Naive thymus-derived CD4-positive, alpha-beta T cell (primary cell): Measurements from ENCODE around the gene ZNF8. TPM values are rescaled to one million over a fixed set of nuclear protein-coding genes. Genes with fewer than 3 reads are reported as not detected.

Source experiments
- ATAC-seq: fragments of 150-1000 bp; cut with Tn5 transposase; 2 replicates; pipeline ENCODE4 v1.10.0; 2021; ENCODE audit warnings: mild to moderate bottlenecking, moderate library complexity
- CTCF ChIA-PET: fragments of 350-600 bp; sonication (Branson Sonifier 250); formaldehyde crosslinking; loops from one replicate; lab custom pipeline; 2021; ENCODE audit warnings: antibody characterized with exemption; lab: Charles Lee
- POLR2A ChIA-PET: fragments of 350-600 bp; sonication (Branson Sonifier 250); formaldehyde crosslinking; loops from one replicate; lab custom pipeline; 2021; ENCODE audit warnings: antibody characterized with exemption, inconsistent platforms; lab: Charles Lee
- DNase-seq, 9 donors: peaks; one replicate each; pipeline versions ENCODE4 v3.0.0 to v3.0.0-alpha.2; 2020 to 2022; ENCODE audit warnings: mixed read lengths in 1 of 9
- H3K27ac ChIP-seq: one replicate; pipeline ENCODE4 v1.7.0; 2013; ENCODE audit warnings: mild to moderate bottlenecking, low read depth, low read length, moderate library complexity
- H3K27me3 ChIP-seq, 2 donors: one replicate each; pipeline ENCODE4 v1.7.0; 2013; ENCODE audit warnings: low read length in 2 of 2, mild to moderate bottlenecking in 2 of 2, moderate library complexity in 2 of 2; ENCODE audit not compliant: control insufficient read depth in 2 of 2, insufficient read depth in 2 of 2
- H3K36me3 ChIP-seq, 3 experiments: 1 replicate in 2 of 3; 2 replicates in 1 of 3; pipeline ENCODE4 v1.7.0; 2013; ENCODE audit warnings: low read length in 3 of 3, mild to moderate bottlenecking in 3 of 3, moderate library complexity in 1 of 3; ENCODE audit not compliant: insufficient read depth in 3 of 3, control insufficient read depth in 2 of 3
- H3K4me1 ChIP-seq, 2 donors: one replicate each; pipeline ENCODE4 v1.7.0; 2013; ENCODE audit warnings: low read length in 2 of 2, mild to moderate bottlenecking in 2 of 2, moderate library complexity in 1 of 2; ENCODE audit not compliant: control insufficient read depth in 2 of 2, insufficient read depth in 2 of 2
- H3K4me3 ChIP-seq: 2 replicates; pipeline ENCODE4 v1.7.0; 2013; ENCODE audit warnings: mild to moderate bottlenecking, low read length
- H3K9me3 ChIP-seq, 3 experiments: 1 replicate in 2 of 3; 2 replicates in 1 of 3; pipeline ENCODE4 v1.7.0; 2013; ENCODE audit warnings: low read length in 3 of 3; ENCODE audit not compliant: control insufficient read depth in 2 of 3
- H3K27ac Mint-ChIP-seq, 9 donors: one replicate each; pipeline ENCODE4 v1.8.0; 2020 to 2022; ENCODE audit warnings: mixed read lengths in 9 of 9, mild to moderate bottlenecking in 8 of 9, moderate library complexity in 5 of 9, inconsistent platforms in 2 of 9
- H3K27me3 Mint-ChIP-seq, 5 donors: one replicate each; pipeline ENCODE4 v1.8.0; 2021 to 2022; ENCODE audit warnings: mixed read lengths in 5 of 5, mild to moderate bottlenecking in 1 of 5
- H3K36me3 Mint-ChIP-seq, 5 donors: one replicate each; pipeline ENCODE4 v1.8.0; 2020 to 2022; ENCODE audit warnings: mixed read lengths in 5 of 5, mild to moderate bottlenecking in 3 of 5, inconsistent platforms in 1 of 5
- H3K4me1 Mint-ChIP-seq, 7 donors: one replicate each; pipeline ENCODE4 v1.8.0; 2020 to 2022; ENCODE audit warnings: mixed read lengths in 7 of 7, mild to moderate bottlenecking in 3 of 7, inconsistent platforms in 1 of 7
- H3K4me3 Mint-ChIP-seq, 10 donors: one replicate each; pipeline ENCODE4 v1.8.0; 2020 to 2022; ENCODE audit warnings: mild to moderate bottlenecking in 10 of 10, mixed read lengths in 10 of 10, moderate library complexity in 6 of 10, inconsistent platforms in 2 of 10
- H3K9me3 Mint-ChIP-seq, 11 donors: one replicate each; pipeline ENCODE4 v1.8.0; 2020 to 2022; ENCODE audit warnings: mixed read lengths in 11 of 11, mild to moderate bottlenecking in 4 of 11, inconsistent platforms in 1 of 11, moderate library complexity in 1 of 11
- intact Hi-C, 2 donors: fragments of 100-400 bp; cut with micrococcal nuclease; formaldehyde crosslinking; loops; one replicate each; pipeline ENCODE4 v1.15.1; 2023
- polyA plus RNA-seq, 2 donors: library from polyadenylated mRNA; unstranded; fragments of 300-500 nt; fragmentation: Illumina TruSeq; gene quantifications; one replicate each; pipeline ENCODE4 v1.2.3, GENCODE V29; 2021
- total RNA-seq, 6 experiments: library from RNA in 5 of 6; stranded (reverse) in 5 of 6; gene quantifications; 1 replicate in 5 of 6; 2 replicates in 1 of 6; pipeline ENCODE4 v1.2.3 and lab custom pipeline; 2021 to 2026

ZNF8 gene
- total and polyA plus RNA-seq, 7 experiments from 2014 or later, result 0.97 to 10.5 (median 6.4) TPM

DNA sequence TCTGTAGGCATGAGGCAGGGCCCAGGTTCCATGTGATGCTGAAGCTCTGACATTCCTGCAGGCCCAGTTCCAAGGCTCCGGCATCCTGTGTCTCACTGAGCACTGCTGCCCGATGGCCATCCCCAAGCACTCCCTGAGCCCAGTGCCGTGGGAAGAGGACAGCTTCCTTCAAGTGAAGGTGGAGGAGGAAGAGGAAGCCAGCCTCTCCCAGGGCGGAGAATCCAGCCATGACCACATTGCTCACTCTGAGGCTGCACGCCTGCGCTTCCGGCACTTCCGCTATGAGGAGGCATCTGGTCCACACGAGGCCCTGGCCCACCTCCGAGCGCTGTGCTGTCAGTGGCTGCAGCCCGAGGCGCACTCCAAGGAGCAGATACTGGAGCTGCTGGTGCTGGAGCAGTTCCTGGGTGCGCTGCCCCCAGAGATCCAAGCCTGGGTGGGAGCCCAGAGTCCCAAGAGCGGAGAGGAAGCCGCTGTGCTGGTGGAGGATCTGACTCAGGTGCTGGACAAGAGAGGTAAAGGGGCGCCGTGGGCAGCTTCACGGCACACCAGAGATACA lies 56.0 kb downstream of the ZNF8 start:
- DNase-seq (no peak), ATAC-seq (no peak)
- intact Hi-C loops, result no loop called here
- Histone ChIP-seq H3K36me3 (peaks cover 0 to 39% (median 0%) of the 10 kb centered on the region in 3 experiments), H3K4me1 (no peaks in the 10 kb centered on the region), H3K27me3 (no peaks in the 10 kb centered on the region), H3K9me3 (peaks cover 0 to 9% (median 0%) of the 10 kb centered on the region in 3 experiments), H3K27ac (no peak overlapping the region), H3K4me3 (no peak overlapping the region)
- Mint-ChIP-seq H3K4me3 (no peak overlapping the region), H3K4me1 (peaks cover 0 to 9% (median 2%) of the 10 kb centered on the region in 7 donors), H3K27me3 (no peaks in the 10 kb centered on the region), H3K36me3 (peaks cover 13 to 47% (median 28%) of the 10 kb centered on the region in 5 donors), H3K9me3 (peaks cover 0 to 16% (median 1%) of the 10 kb centered on the region in 11 donors), H3K27ac (peak overlapping the region in 1 of 9 donors; percentile 25)
- POLR2A ChIA-PET, result interaction anchor here (1.0 to 1.3 kb wide), 2 partner anchors 12 to 55 kb away, joined by 3 read pairs; no protein-coding TSS in a partner anchor
- CTCF ChIA-PET, result no interaction called here

DNA sequence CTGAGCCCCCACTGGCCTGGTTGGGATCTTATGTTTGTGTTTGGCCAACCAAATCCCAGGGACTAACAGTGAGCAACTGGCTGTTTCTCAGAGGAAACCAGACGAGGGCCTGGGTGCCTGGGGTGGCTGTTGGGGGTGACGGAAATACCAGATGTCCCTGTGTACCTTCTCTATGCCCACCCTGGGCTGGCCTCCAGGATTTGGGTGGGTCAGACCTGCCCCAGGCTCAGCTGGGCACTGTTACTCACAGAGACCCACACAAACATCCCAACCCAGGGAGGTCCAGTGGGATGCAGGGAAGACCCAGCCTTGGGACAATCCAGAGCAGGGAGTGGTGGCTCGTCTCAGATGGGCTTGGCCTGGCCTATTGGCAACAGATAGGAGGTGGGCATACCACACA lies 56.9 kb downstream of the ZNF8 start:
- Histone ChIP-seq H3K27ac (no peak overlapping the region), H3K4me1 (no peaks in the 10 kb centered on the region), H3K9me3 (peaks cover 0 to 9% (median 0%) of the 10 kb centered on the region in 3 experiments), H3K4me3 (no peak overlapping the region), H3K27me3 (no peaks in the 10 kb centered on the region), H3K36me3 (peaks cover 0 to 39% (median 0%) of the 10 kb centered on the region in 3 experiments)
- intact Hi-C loops, result no loop called here
- DNase-seq (no peak), ATAC-seq (no peak)
- Mint-ChIP-seq H3K9me3 (peaks cover 0 to 19% (median 4%) of the 10 kb centered on the region in 11 donors), H3K36me3 (peaks cover 16 to 52% (median 32%) of the 10 kb centered on the region in 5 donors), H3K4me3 (no peak overlapping the region), H3K27ac (no peak overlapping the region), H3K4me1 (peaks cover 0 to 9% (median 4%) of the 10 kb centered on the region in 7 donors), H3K27me3 (no peaks in the 10 kb centered on the region)
- POLR2A ChIA-PET, result interaction anchor here (0.6 kb wide), 1 partner anchor 522 kb away, joined by 5 read pairs; no protein-coding TSS in a partner anchor
- CTCF ChIA-PET, result no interaction called here

DNA sequence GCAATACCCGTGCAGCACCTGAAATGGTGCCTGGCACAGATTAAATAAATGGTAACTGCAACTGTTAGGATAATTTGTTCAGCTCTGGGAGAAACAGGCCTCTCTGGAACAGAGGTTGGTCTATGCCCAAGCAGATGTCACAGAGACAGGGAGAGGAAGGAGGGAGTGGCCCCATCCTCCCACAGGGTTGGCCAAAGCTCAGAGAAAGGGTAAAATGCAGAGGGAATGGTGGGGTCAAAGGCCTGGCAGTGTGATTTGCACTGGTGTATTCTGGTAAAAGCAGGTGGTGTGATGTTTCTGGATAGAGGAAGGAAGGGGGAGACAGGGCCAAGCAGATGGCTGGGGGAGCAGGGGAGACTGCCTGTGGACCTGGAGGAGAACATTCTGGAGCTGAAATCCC lies 57.5 kb downstream of the ZNF8 start:
- Histone ChIP-seq H3K4me1 (no peaks in the 10 kb centered on the region), H3K27ac (no peak overlapping the region), H3K36me3 (peaks cover 0 to 39% (median 0%) of the 10 kb centered on the region in 3 experiments), H3K4me3 (no peak overlapping the region), H3K9me3 (peaks cover 0 to 9% (median 0%) of the 10 kb centered on the region in 3 experiments), H3K27me3 (no peaks in the 10 kb centered on the region)
- CTCF ChIA-PET, result no interaction called here
- peaks cover 17 to 54% (median 37%) of the 10 kb centered on the region in 5 donors for H3K36me3 Mint-ChIP-seq
- H3K27me3 Mint-ChIP-seq, result no peaks in the 10 kb centered on the region
- POLR2A ChIA-PET, result interaction anchor here (0.6 kb wide), 2 partner anchors 23 to 522 kb away, joined by 3 to 5 read pairs; no protein-coding TSS in a partner anchor
- no peak for ATAC-seq
- peaks cover 0 to 20% (median 4%) of the 10 kb centered on the region in 11 donors for H3K9me3 Mint-ChIP-seq
- peaks cover 0 to 10% (median 2%) of the 10 kb centered on the region in 7 donors for H3K4me1 Mint-ChIP-seq
- no peak overlapping the region for H3K27ac Mint-ChIP-seq
- intact Hi-C loops, result no loop called here
- no peak overlapping the region for H3K4me3 Mint-ChIP-seq
- DNase-seq, result no peak

DNA sequence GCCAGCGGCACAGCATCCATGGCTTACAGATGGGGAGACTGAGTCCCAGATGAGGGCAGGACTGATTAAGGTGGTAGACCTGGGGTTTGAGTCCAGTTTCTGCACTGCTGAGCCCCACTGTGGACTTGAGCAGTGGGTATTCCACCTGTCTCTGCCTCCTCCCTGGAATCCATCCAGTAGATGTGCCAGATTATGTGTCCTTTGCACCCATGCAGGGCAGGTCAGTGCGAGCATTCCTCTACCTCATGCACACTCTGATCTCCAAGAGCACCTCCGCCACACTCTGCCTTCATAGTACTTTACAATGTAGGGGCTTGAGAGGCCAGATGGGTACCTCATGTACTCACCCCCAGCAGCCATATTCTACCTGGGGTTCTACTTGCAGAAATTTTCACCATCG lies 58.1 kb downstream of the ZNF8 start:
- Histone ChIP-seq H3K4me1 (no peaks in the 10 kb centered on the region), H3K27me3 (no peaks in the 10 kb centered on the region), H3K4me3 (no peak overlapping the region), H3K27ac (no peak overlapping the region), H3K9me3 (peaks cover 0 to 9% (median 0%) of the 10 kb centered on the region in 3 experiments), H3K36me3 (peaks cover 0 to 39% (median 0%) of the 10 kb centered on the region in 3 experiments)
- no peak overlapping the region for H3K27ac Mint-ChIP-seq
- peaks cover 0 to 22% (median 4%) of the 10 kb centered on the region in 11 donors for H3K9me3 Mint-ChIP-seq
- H3K36me3 Mint-ChIP-seq, result peaks cover 19 to 57% (median 43%) of the 10 kb centered on the region in 5 donors
- H3K27me3 Mint-ChIP-seq, result no peaks in the 10 kb centered on the region
- H3K4me1 Mint-ChIP-seq, result peaks cover 0 to 13% (median 4%) of the 10 kb centered on the region in 7 donors
- CTCF ChIA-PET, result no interaction called here
- H3K4me3 Mint-ChIP-seq, result no peak overlapping the region
- POLR2A ChIA-PET, result no interaction called here
- no peak for ATAC-seq
- intact Hi-C loops, result no loop called here
- no peak for DNase-seq

DNA sequence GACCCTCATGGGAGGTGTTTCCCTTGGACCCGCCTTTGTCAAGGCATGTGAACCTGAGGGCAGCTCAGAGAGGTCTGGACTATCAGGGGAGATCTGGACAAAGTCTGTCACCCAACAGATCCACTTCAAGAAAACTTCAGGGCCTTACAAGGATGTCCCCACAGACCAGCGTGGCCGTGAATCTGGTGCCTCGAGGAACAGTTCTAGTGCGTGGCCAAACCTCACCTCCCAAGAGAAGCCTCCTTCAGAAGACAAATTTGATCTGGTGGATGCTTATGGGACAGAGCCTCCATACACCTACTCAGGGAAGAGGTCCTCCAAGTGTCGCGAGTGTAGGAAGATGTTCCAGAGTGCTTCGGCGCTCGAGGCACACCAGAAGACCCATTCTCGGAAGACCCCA lies 59.6 kb downstream of the ZNF8 start:
- Mint-ChIP-seq H3K27me3 (no peaks in the 10 kb centered on the region), H3K27ac (no peak overlapping the region), H3K9me3 (peaks cover 0 to 26% (median 4%) of the 10 kb centered on the region in 11 donors), H3K36me3 (peaks cover 19 to 61% (median 46%) of the 10 kb centered on the region in 5 donors), H3K4me3 (no peak overlapping the region), H3K4me1 (peaks cover 0 to 13% (median 4%) of the 10 kb centered on the region in 7 donors)
- H3K27ac ChIP-seq, result no peak overlapping the region
- no peak overlapping the region for H3K4me3 ChIP-seq
- H3K27me3 ChIP-seq, result no peaks in the 10 kb centered on the region
- intact Hi-C loops, result no loop called here
- ATAC-seq (no peak), DNase-seq (no peak)
- ChIA-PET CTCF (no interaction called here), POLR2A (no interaction called here)
- H3K9me3 ChIP-seq, result peaks cover 0 to 9% (median 0%) of the 10 kb centered on the region in 3 experiments
- H3K36me3 ChIP-seq, result peaks cover 0 to 39% (median 0%) of the 10 kb centered on the region in 3 experiments
- no peaks in the 10 kb centered on the region for H3K4me1 ChIP-seq

DNA sequence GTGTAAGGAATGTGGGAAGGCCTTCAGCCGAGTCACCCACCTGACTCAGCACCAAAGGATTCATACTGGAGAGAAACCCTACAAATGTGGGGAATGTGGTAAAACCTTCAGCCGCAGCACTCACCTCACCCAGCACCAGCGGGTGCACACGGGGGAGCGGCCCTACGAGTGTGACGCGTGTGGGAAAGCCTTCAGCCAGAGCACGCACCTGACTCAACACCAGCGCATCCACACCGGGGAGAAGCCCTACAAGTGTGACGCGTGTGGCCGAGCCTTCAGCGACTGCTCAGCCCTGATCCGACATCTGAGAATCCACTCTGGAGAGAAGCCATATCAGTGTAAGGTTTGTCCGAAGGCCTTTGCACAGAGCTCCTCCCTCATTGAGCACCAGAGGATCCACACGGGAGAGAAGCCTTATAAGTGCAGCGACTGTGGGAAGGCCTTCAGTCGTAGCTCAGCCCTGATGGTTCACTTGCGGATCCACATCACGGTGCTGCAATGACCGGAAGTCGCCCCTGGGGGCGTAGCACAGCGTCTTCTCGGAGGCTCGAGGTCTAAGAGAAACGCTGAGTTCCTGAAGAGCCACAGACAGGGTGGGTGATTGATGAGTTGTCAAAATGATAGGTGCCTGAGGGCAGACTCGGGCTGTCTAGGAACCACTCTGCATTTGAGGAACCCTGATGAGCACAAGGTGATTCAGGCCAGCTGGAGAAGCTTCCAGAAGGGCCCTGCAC lies 60.2 kb downstream of the ZNF8 start:
- H3K4me1 ChIP-seq, result no peaks in the 10 kb centered on the region
- intact Hi-C loops, result no loop called here
- H3K27me3 ChIP-seq, result no peaks in the 10 kb centered on the region
- ChIA-PET CTCF (no interaction called here), POLR2A (no interaction called here)
- Mint-ChIP-seq H3K9me3 (peaks cover 0 to 29% (median 6%) of the 10 kb centered on the region in 11 donors), H3K4me3 (no peak overlapping the region), H3K27ac (no peak overlapping the region), H3K4me1 (peaks cover 0 to 13% (median 4%) of the 10 kb centered on the region in 7 donors), H3K36me3 (peaks cover 19 to 62% (median 45%) of the 10 kb centered on the region in 5 donors), H3K27me3 (no peaks in the 10 kb centered on the region)
- no peak for DNase-seq
- no peak for ATAC-seq
- no peak overlapping the region for H3K4me3 ChIP-seq
- H3K36me3 ChIP-seq, result peaks cover 0 to 39% (median 0%) of the 10 kb centered on the region in 3 experiments
- no peak overlapping the region for H3K27ac ChIP-seq
- peaks cover 0 to 9% (median 0%) of the 10 kb centered on the region in 3 experiments for H3K9me3 ChIP-seq
